ENCODE results near the gene LSM3.
A peak's percentile ranks its signal among the peaks of the same experiment; 100 is the strongest.

LSM3 gene

DNA sequence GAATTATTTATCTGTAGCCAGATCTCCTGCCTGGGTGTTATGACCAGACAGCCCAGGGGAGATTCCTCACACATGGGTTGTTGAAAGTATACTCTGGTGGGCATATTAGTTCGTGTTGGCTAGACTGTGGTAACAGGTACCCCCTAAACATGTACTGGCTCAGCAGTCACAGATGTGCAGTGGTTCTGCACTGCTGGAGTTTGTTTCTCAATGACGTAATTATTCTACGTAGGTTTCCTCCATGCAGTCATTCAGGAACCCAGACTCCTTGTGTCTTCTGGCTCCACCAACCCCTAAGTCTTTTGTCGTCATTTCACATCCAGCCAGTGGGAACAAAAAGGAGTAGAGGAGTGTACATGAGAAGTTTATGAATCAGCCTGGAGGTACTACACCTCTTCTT lies 16.2 kb downstream of the LSM3 start:
- no peak for DNase-seq

DNA sequence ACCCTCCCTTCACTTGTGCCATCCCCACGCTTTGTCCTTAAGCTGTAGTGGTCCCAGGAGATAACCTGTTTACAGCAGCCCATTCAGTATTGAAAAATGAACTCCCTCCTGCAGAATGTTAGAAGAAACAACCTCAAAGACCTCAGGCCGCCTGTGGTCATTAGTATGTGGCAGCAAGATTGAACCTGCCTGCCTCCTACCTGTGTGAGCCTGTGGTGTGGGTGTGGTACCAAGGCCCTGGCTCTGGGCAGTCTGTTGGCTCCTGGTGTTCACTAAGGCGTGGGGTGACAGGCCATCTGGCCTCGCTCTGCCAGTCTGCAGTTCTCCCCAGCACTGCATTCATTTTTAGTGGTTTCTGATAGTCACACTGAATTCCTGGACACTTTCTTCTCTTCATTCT lies 21.0 kb downstream of the LSM3 start:
- DNase-seq: no peak

DNA sequence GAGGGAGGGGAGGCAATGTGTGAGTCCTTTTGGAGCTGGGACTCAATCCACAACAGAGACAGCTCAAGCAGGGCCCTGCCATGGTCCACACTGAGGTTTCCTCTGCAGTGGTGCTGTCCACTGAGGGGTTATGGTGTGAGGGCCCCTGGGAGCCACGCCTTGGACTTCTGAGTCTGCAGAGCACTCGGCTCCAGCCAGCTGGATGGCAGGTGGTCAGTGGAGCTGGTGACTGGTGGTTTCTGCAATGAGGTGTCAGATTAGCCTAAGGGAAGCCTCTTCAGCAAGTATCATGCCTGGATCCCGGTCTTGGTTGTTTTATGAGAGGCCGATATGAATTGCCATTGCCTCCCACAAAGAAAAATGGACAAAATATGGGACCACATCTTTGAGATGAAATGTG lies 21.7 kb downstream of the LSM3 start:
- DNase-seq: no peak

DNA sequence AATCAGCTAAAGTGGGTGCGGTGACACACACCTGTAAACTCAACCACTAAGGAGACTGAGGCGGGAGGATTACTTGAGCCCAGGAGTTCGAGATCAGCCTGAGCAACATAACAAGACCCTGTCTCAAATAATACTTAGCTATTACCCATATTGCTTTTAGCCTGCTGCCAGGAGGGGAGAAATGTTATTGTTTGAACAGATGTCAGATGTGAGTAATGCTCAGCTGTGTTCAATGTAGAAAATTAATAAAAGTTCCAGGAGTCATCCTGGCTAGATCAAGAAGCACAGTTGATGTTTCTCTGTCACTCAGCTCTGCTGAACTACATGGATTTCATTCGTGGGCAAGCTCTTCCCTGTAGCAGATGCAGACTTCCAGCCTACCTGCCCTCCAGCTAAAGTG lies 22.2 kb downstream of the LSM3 start:
- no peak for DNase-seq

DNA sequence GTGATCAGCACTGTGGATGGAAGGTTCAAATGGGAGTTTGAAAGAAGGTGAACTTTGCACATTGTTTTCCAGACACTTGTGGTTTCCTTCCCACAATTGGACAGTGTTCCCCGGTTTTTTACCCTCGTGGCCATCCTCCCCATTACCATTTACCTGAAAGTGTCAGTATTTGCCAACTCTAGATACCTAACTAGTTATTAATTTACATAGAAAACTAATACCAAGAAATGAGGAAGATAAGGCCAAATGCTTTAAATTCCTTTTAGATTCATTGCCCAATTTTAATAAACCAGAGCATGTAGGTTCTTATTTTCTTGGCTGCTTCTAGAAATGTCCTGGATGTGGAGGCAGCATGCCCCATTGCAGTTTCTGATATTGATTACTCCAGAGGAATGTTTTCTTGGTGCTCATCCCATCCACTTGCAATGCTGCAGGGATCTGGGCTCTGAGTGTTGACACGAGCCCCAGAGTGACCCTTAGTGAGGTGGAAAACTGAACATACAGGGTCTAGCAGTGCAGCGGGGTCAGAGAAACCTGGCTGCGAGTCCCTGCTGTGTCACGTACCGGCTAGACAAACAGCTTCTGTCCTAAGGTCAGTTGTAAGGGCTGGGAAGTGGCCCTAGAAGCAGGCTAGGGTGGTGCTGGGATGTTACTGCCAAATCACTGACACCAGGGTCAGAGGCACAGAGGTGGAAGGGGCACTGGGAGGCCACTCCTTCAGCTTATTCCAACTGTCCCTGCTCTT lies 23.5 kb downstream of the LSM3 start:
- DNase-seq: no peak

DNA sequence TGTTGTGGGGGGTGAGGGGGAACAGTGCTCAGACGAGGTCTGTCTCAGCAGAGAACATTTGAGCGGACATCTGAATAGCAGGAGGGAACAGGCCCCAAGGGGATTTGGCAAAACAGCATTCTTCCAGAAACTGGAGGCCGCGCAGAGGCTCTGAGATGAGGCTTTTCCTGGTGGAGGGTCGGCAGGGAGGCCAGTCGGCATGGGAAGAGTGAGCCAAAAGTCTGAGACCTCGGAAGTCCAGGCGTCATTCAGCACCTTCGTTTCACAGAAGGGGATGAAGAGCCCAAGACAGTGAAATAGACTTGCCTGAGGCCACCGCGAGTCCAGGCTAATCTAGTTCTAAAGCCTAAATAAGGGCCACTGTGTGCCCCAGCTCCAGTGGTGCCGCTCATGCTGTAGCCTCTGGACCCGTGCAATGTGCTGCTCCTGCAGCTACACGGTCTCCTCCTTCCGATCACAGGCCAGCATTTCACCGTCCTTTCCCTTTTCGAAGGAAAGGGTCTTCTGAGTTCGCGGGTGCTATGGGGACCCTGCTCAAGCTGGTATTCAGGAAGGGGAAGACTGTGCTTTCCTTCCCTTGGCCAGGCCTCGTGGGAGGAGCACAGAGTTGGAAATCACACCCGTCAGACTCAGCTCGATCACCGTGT lies 24.4 kb downstream of the LSM3 start:
- no peak for DNase-seq

DNA sequence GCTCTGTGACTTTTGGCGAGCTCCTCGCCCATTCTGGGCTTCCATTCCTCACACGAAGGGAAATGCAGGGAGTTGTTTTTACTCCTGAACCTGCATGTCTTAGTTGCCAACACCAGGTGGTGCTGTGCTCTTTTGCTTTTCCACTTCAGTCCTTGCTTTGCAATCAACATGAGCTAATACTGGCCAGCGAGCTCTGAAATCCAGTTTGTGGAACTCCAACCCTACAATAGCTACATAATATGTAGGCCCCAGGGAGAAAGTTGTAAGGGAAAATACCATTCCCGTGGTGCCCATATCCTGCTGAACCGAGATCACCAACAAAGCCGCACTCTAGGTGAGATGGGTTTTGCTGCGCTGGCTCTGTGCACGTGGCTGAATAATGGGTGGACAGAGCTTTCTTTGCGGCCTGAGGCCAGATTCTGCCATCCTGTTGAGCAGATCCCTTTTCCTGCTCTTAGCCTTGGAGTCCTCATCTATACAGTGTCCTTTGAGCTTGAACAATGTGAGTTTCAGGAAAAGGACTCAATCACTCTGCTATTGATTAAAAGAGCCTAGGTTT lies 25.0 kb downstream of the LSM3 start:
- peak in 50 of 56 donors; percentile 5 to 81 (median 46) for DNase-seq

DNA sequence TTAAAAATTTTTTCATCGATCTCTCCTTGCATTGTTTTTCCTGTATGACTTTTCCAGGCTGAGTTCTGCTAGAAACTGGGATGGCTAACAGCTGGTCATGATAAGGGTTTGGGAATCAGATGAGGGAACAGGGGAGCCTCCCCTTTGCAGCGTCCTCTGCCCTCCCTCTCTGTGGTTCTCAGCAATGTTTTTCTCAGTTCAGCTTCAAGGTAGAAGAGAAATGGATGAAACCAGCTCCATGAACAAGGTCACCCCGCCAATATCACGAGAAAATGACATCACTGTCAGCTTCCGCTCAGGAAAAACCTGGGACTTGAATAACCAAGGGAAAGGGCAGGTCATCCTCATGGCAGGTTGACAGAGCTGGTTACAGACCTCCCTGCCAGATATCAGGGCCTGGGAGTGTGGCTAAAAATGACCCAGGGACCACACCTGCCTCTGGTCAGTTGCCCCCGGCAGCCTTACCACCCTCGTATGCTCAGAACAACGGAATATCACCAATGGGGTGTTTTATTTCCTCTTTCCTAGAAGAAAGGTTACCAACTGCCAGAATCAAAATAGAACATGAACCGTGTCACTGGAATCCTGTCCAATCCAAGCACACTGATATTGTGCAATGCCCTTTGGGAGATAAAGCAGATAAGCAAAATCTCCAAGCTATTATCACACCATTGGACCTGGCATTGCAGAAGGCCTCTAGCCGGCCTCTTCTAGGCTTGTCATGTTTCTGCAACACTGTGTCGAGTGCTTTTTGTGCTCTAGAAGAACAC lies 26.1 kb downstream of the LSM3 start:
- no peak for DNase-seq

DNA sequence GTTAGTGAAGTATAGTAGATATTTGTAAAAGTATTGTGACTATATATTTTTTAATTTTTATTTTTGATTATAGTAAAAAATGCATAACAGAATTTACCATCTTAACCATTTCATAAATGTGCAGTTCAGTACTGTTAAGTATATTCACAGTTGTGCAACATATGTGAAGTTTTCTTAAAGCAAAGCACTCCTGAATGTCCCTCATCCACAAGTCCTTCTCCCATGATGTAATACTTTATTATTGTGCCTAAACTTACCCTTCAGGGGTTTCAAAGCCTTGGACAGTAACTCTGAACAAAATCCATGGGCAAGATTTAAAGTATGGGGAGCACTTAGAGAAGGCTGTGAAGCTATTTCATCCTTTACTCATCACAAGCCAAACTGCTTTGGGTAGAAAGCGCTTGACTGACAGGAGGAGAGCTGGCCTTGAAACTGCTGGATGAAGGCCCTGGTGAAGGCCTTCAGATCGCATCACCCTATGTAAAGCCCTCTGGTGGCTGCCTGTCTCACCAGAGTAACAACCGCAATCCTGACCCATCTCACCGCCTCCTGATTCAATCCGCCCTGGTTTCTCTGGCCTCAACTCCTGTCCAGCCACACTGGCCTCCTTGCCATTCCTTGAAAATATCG lies 28.0 kb downstream of the LSM3 start:
- no peak for DNase-seq

DNA sequence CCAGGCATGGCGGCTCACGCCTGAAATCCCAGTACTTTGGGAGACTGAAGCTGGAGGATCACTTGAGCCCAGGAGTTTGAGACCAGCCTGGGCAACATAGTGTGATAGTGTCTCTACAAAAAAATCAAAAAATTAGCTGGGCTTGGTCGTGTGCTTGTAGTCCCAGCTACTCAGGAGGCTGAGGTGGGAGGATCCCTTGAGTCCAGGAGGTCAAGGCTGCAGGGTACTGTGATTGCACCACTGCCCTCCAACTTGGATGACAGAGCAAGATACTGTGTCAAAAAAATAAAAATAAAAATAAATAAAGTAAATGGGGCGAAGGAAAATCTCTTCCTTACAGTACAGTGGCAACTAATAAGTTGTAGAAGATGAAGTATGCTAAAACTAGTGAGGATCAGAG lies 29.6 kb downstream of the LSM3 start:
- no peak for DNase-seq

DNA sequence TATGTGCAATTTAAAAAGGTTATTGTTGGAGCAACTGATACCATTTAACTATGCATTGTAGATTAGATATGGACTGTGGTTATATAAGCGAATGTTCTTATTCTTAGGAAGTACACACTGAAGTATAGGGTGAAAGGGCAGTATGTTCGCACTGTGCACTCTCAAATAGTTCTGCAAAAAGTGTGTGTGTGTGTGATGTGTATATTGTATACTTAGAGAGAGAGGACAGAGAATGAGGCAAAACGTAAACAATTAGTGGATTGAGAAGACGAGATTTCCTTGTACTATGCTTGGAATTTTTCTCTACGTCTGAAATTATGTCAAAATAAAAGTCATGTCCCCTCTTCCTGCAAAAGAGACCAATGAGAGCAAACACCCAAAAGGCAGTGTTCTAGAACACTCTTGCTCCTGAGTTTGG lies 30.4 kb downstream of the LSM3 start:
- no peak for DNase-seq

DNA sequence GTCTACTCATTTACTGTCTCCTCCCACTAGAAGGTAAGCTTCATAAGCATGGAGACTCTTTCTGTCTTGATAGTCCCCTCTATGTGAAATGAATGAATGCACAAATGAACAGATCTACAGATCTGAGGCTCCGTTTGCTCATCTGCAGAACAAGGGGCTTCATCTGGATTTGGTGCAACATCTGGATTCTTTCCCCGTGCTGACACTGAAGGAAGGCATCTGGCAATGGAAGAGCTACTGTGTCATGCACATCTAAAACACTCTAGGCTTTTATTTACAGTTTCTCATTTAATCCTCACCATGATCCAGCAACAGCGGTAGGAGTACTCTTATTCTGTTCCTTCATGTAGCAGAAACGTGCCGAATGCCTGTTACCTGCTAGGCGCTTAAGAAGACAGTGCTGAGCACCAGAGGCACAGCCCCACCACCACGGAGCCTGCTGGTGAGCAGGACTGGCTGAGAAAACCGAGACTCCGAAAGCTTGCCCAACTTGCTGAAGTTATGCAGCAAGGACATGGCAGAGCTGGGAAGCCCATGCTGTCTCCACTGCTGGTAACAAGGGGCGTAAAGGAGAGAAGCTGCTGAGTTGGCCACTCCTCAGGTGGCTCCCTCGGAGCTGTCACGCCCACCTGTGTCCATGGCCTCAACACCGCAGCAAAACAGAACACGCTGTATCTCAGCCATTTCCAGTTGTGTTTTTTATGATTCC lies 31.1 kb downstream of the LSM3 start:
- DNase-seq: no peak

DNA sequence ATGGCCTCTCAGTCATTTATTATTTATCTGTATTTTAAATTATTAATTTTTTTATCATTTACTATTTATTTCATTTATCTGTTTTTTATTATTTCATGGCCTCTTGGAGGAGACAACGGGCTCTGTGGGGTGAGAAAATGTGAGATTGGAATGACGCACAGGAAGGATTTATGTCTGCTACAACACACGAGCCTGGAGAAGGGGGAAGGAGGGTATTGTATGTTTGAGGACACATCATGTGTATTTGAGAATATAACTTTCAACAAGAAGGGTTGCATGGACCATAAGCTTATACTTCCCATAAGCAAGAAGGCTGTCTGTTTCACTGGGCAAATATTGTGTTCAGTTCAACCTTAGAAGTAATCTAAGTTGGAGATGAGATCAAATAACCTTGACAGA lies 31.7 kb downstream of the LSM3 start:
- DNase-seq: no peak

DNA sequence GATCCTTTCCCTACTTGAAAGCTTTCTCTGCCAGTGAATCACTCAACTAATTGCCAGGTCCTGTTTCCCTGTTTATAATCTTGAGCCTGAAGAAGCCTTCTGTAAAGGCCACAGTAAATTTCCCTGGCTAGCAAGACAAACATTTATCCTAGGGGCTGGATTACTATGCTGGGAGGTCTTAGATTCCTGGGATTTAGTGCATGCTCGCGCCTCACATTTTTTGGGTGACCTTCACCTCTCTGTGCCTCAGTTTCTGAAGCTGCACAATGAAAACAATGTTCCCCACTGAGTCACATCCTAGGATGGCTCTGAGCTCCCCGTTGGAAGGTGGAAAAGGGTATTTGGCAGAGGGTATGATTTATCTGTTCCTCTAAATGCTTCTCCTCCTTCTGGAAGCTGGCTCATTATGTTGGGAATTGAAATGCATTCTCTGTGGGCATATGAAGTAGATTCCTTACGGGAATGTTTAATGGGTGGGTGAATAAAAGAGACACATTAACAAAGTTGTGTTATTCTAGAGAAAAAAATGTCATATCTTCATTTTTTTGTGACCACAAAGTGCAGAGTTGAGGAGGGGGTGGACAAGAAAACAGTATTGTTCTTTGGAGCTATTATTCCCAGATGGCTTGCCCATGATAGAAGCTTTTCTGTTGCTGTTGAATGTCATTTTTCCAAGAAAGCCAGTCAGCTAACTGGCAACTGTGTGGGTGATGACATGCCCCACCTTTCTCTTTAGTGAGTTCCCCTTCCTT lies 32.4 kb downstream of the LSM3 start:
- peak in 1 of 56 donors; percentile 5 for DNase-seq

DNA sequence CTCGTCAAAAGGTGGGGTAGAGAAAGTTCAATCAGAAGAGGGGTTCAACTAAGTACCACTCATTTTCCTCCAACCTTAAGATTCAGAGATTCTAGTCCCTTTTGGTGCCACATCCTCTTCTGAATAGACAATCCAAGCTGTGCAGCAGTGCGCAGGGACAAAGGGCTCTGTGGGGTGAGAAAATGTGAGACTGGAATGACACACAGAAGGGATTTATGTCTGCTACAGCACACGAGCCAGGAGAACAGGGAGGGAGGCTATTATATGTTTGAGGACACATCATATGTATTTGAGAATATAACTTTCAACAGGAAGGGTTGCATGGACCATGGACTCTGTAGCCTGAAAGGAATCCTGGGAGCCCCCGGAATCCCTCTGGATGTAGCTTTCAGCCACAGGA lies 33.0 kb downstream of the LSM3 start:
- peak in 2 of 56 donors; percentile 2 to 4 for DNase-seq

DNA sequence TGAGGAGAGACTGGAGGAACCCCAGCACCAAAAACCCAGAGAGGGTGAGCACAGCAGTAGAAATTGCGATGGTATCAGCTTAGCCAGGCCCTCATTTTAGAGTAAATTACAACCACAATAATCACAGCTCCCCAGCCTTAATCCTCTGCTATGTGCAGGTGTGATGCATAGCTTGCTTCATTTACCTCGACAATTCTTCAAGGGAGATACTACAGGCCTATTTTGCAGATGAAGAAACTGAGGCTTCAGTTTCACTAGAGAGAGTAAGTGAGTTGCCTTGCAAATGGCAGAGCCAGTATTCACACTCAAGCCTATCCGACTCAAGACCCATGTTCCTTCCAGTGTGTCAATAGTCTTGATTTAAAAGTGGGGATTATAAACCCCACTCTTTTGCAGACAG lies 33.4 kb downstream of the LSM3 start:
- DNase-seq: no peak

DNA sequence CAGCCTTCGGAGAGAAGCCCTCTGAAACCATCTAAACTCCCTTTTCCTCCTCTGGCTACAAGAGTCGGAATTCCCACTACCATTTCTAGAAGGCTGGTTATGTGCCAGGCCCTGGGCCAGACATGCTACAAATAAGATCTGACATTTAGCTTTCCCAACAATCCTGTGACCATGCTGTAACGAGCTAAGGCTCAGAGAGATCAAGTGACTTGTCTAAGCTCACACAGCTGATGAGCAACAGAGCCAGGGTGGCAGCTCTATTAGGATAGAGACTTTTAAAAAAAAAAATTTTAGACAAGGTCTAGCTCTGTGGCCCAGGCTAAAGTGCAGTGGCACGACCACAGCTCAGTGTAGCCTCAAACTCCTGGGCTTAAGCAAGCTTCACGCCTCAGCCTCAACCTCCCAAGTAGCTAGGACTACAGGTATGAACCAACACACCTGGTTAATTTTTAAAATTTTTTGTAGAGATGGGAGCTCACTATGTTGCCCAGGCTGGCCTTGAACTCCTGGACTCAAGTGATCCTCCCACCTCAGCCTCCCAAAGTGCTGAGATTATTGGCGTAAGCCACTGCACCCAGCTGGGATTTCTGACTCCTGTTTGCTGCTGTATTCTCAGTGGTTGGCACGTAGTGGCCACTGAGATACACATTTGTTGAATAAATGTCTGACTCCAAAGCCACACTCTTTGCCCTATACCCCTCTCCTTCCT lies 34.6 kb downstream of the LSM3 start:
- DNase-seq: no peak

DNA sequence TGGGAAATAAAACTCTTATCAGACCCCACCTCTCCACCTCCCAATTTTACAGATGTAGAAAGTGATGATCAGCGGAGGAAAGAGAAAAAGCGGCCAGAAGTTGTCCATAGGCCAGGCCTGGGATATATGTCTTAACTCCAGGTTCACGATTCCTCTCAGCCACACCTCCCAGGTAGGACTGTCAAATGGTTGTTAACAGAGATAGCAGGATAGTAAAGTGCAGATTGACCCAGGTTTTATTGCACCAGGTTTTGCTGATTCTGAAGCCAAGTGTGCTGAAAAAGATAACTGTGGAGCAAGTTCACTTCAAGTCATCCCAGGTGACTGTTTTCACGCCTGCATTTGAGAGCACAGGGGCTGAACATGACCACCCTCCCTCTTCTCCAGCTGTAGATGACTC lies 36.1 kb downstream of the LSM3 start:
- no peak for DNase-seq

DNA sequence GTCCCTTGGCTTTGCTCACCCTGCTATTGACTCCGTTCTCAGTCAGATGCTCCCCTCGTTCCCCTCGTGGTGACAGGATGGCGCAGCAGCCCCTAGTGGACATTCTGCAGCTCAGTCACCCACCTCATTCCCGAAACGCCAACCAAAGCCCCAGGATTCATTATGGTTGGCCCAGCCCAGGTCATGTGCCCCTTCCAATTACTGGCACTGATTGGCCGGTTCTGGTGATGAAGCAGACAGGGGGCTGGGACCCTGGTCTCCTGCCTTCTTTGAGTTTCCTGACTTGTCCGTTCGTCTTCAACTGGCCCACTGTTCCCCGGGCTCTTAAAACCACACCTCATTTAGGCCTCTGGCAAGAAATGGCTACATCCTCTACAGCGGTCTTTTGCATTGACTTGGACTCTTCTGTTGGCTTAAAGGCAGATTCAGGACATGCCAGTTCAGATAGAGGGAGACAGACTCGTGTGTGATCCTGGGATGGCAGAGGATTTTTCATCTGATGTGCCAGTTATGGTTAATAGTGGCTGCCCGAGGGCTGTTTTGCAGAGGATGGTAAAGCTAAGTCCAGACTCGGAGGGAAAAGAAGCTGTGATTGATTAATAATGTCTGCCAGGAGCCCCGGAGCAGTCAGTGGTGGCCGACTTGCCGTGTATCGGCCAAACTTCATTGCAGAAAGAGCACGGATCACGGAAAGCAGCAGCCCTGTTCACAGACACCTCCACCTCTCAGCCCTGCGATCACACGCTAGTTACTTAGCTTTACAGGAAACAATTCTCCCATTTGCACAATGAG lies 37.8 kb downstream of the LSM3 start:
- peak in 52 of 56 donors; percentile 12 to 88 (median 60) for DNase-seq
